IPS-18c (cell line): Measurements from ENCODE around the gene KRTAP9-1.
"Not testable (repeated sequence)": the region's sequence is repeated elsewhere in the genome, so short reads cannot be mapped to it uniquely, and the experiment has no call there.

Experiments used
- H3K4me3 ChIP-seq: 2 replicates; pipeline ENCODE4 v1.7.0; 2013; ENCODE audit warnings: low read depth, mild to moderate bottlenecking, low read length, moderate library complexity; ENCODE audit not compliant: insufficient read depth
- H3K9me3 ChIP-seq: one replicate; pipeline ENCODE4 v1.6.1; 2013; ENCODE audit warnings: mild to moderate bottlenecking, low read length, moderate library complexity; ENCODE audit not compliant: control insufficient read depth, insufficient read depth

The KRTAP9-1 gene

GRCh38 chr17:41230094-41230493, 40.4 kb downstream of the KRTAP9-1 start:
- Histone ChIP-seq H3K9me3 (no peaks in the 10 kb centered on the region), H3K4me3 (no peak overlapping the region)

GRCh38 chr17:41231731-41232130, 42.0 kb downstream of the KRTAP9-1 start:
- no peaks in the 10 kb centered on the region for H3K9me3 ChIP-seq
- no peak overlapping the region for H3K4me3 ChIP-seq

GRCh38 chr17:41232399-41233105, 42.9 kb downstream of the KRTAP9-1 start, which contains the start of gene KRTAP9-3:
TSS of gene KRTAP9-3 (plus strand) at chr17:41232449. CDS start at chr17:41232502, 53 bp downstream.
- not testable (repeated sequence) for H3K4me3 ChIP-seq, H3K9me3 ChIP-seq

- not testable (repeated sequence) for H3K9me3 ChIP-seq, H3K4me3 ChIP-seq
These were observed 47.4 kb downstream of the KRTAP9-1 start for GRCh38 chr17:41237116-41237515.

- not testable (repeated sequence) for H3K4me3 ChIP-seq, H3K9me3 ChIP-seq
These were observed 48.3 kb downstream of the KRTAP9-1 start, which contains the start of gene KRTAP9-8 for GRCh38 chr17:41237949-41238437. TSS of gene KRTAP9-8 (plus strand) at chr17:41237999. CDS start at chr17:41238052, 53 bp downstream.
